ENCODE data around the gene PARD3.

The PARD3 gene

GRCh38 chr10:34313888-34314287 is 501.2 kb downstream of the PARD3 start:
- TF ChIP-seq FOXP2 (optimal IDR thresholded peaks at IDR 0.05; ENCODE audit: borderline replicate concordance, extremely low read depth, extremely low read length, insufficient read depth): no peak
- no peak for TF ChIP-seq POLR2AphosphoS5 (IDR thresholded peaks at IDR 0.05; ENCODE audit: low read depth, low read length)
- TF ChIP-seq, protein P1, sequence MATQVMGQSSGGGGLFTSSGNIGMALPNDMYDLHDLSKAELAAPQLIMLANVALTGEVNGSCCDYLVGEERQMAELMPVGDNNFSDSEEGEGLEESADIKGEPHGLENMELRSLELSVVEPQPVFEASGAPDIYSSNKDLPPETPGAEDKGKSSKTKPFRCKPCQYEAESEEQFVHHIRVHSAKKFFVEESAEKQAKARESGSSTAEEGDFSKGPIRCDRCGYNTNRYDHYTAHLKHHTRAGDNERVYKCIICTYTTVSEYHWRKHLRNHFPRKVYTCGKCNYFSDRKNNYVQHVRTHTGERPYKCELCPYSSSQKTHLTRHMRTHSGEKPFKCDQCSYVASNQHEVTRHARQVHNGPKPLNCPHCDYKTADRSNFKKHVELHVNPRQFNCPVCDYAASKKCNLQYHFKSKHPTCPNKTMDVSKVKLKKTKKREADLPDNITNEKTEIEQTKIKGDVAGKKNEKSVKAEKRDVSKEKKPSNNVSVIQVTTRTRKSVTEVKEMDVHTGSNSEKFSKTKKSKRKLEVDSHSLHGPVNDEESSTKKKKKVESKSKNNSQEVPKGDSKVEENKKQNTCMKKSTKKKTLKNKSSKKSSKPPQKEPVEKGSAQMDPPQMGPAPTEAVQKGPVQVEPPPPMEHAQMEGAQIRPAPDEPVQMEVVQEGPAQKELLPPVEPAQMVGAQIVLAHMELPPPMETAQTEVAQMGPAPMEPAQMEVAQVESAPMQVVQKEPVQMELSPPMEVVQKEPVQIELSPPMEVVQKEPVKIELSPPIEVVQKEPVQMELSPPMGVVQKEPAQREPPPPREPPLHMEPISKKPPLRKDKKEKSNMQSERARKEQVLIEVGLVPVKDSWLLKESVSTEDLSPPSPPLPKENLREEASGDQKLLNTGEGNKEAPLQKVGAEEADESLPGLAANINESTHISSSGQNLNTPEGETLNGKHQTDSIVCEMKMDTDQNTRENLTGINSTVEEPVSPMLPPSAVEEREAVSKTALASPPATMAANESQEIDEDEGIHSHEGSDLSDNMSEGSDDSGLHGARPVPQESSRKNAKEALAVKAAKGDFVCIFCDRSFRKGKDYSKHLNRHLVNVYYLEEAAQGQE (IDR thresholded peaks at IDR 0.05; ENCODE audit: insufficient read depth in 1 of 2, low read depth in 2 of 2, low read length in 2 of 2): no peak
- no peak for TF ChIP-seq TAF1 (IDR thresholded peaks at IDR 0.05; ENCODE audit: borderline replicate concordance, insufficient read depth, low read length)
- TF ChIP-seq SIN3A (IDR thresholded peaks at IDR 0.05; ENCODE audit: borderline replicate concordance, insufficient read depth, low read length): no peak

DNA sequence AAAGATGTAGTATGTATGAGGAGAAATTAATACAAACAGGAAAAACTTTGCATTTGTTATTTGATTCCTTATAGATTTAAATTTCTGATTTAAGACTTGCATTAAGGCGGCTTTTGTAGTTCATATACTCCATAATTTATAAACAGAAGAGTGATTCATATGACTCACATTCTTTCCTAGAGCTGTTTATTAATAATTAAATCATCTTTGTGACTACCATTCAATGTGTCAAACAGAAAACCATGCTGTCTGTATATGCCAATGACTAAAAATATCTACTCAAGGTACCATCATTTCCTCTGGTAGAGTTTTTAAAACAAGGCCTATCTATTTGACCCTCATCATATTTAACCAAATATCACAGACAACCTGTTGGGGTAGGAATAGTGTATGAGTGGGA is 501.7 kb downstream of the PARD3 start:
- no peak for TF ChIP-seq TAF1 (IDR thresholded peaks at IDR 0.05; ENCODE audit: borderline replicate concordance, insufficient read depth, low read length)
- TF ChIP-seq POLR2AphosphoS5 (IDR thresholded peaks at IDR 0.05; ENCODE audit: low read depth, low read length): no peak
- TF ChIP-seq, protein P1 (IDR thresholded peaks at IDR 0.05; ENCODE audit: insufficient read depth in 1 of 2, low read depth in 2 of 2, low read length in 2 of 2): no peak
- TF ChIP-seq FOXP2 (optimal IDR thresholded peaks at IDR 0.05; ENCODE audit: borderline replicate concordance, extremely low read depth, extremely low read length, insufficient read depth): no peak
- TF ChIP-seq SIN3A (IDR thresholded peaks at IDR 0.05; ENCODE audit: borderline replicate concordance, insufficient read depth, low read length): no peak

DNA sequence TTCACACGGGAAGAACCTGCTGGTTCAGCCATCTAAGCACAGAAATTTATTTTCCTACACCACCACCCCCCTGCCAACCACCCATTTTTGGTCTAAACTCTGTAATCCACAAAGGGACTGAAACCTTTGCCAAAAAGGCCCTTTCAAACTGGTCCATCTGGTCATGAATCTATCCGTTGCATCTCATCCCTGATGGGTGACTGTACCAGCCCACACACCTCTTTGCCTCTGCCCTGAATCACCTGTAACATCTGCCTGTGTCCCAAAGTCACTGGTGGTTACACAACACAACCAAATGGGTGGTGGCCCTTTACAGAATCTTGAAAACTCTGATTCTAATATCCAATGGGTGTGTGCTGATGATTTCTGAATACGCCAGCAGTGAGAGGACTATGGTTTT is 503.4 kb downstream of the PARD3 start:
- TF ChIP-seq SIN3A (IDR thresholded peaks at IDR 0.05; ENCODE audit: borderline replicate concordance, insufficient read depth, low read length) (no peak), POLR2AphosphoS5 (IDR thresholded peaks at IDR 0.05; ENCODE audit: low read depth, low read length) (no peak), TAF1 (IDR thresholded peaks at IDR 0.05; ENCODE audit: borderline replicate concordance, insufficient read depth, low read length) (no peak), FOXP2 (optimal IDR thresholded peaks at IDR 0.05; ENCODE audit: borderline replicate concordance, extremely low read depth, extremely low read length, insufficient read depth) (no peak)
- TF ChIP-seq, protein P1 (IDR thresholded peaks at IDR 0.05; ENCODE audit: insufficient read depth in 1 of 2, low read depth in 2 of 2, low read length in 2 of 2): no peak

- TF ChIP-seq TAF1 (IDR thresholded peaks at IDR 0.05; ENCODE audit: borderline replicate concordance, insufficient read depth, low read length): no peak
- no peak for TF ChIP-seq FOXP2 (optimal IDR thresholded peaks at IDR 0.05; ENCODE audit: borderline replicate concordance, extremely low read depth, extremely low read length, insufficient read depth)
- TF ChIP-seq SIN3A (IDR thresholded peaks at IDR 0.05; ENCODE audit: borderline replicate concordance, insufficient read depth, low read length): no peak
- TF ChIP-seq, protein P1 (IDR thresholded peaks at IDR 0.05; ENCODE audit: insufficient read depth in 1 of 2, low read depth in 2 of 2, low read length in 2 of 2): no peak
- no peak for TF ChIP-seq POLR2AphosphoS5 (IDR thresholded peaks at IDR 0.05; ENCODE audit: low read depth, low read length)
Measured at GRCh38 chr10:34310234-34310633, 504.9 kb downstream of the PARD3 start.

DNA sequence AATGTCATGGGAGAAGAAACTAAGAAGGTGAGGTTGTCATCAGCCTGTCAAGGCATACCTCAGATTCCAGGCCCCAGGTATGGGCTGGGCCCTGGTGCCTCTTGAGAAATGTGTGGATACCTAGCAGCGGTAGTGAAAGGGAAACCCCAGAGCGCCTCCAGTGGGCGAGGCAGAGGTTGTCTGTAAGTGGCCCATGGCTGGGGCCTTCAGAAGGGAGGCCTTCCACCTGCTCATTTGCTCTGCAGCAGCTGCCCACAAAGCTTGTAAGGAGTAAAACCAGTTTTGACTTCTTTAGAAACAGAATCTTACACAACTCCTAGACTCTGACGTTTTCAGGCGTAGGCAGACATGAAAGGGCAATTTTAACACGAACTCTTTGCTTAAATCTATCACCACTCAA is 509.9 kb downstream of the PARD3 start:
- TF ChIP-seq POLR2AphosphoS5 (IDR thresholded peaks at IDR 0.05; ENCODE audit: low read depth, low read length) (no peak), TAF1 (IDR thresholded peaks at IDR 0.05; ENCODE audit: borderline replicate concordance, insufficient read depth, low read length) (no peak), SIN3A (IDR thresholded peaks at IDR 0.05; ENCODE audit: borderline replicate concordance, insufficient read depth, low read length) (no peak), FOXP2 (optimal IDR thresholded peaks at IDR 0.05; ENCODE audit: borderline replicate concordance, extremely low read depth, extremely low read length, insufficient read depth) (no peak)
- TF ChIP-seq, protein P1 (IDR thresholded peaks at IDR 0.05; ENCODE audit: insufficient read depth in 1 of 2, low read depth in 2 of 2, low read length in 2 of 2): no peak
